ENCODE results near the gene EIF2S1. TPM values are rescaled to one million over a fixed set of nuclear protein-coding genes. Genes with fewer than 3 reads are reported as not detected.
"Not testable (repeated sequence)": the region's sequence is repeated elsewhere in the genome, so short reads cannot be mapped to it uniquely, and the experiment has no call there.

EIF2S1 gene
- total RNA-seq, 1 experiment from 2014 or later, result 171 TPM

DNA sequence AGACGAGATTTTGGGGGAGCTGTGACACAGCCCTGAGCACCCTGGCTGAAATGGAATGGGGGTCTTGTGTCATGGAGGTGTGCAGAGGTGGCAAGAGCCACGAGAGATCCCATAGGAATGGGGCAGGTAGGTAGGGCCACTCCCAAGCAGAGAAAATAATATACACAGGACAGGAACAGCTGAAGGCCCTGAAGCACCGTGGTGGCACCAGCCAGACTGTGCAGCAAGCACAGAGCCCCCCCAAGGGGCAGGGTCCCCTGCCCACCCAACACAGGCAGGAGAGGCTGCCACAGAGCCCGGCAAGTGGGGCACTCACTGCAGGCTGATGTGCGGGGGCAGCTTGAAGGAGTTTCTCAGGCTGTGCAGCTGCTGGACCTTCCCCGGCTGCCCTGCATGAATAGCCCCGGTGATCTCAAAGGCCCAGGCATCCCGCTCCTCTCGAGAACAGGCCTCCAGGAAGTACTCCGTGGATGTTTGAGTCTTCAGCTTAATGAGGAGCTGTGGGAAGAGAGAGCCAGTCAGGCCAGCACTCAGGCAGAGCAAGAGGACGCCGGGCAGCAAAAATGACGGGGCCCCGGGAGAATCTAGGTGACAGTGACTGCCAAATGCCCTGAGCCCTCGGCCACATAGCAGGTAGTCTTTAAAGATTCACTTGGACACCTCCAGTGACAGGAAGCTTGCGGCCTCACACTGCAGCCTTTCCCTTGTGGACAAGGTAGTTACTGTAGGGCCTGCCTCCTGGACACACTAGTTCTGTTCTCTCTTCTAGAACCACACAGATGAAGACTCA is 35.2 kb downstream of the EIF2S1 start:
- no peak overlapping the region for H3K9ac ChIP-seq (ENCODE audit: low read length)
- no peak overlapping the region for H2AFZ ChIP-seq (ENCODE audit: low read length)
- no peaks in the 10 kb centered on the region for H3K79me2 ChIP-seq (ENCODE audit: low read length)
- H3K27ac ChIP-seq (ENCODE audit: low read length), result no peak overlapping the region
- no peaks in the 10 kb centered on the region for H3K4me1 ChIP-seq (ENCODE audit: low read length)
- H3K27me3 ChIP-seq (ENCODE audit: low read length), result no peaks in the 10 kb centered on the region
- no peaks in the 10 kb centered on the region for H3K9me2 ChIP-seq (replicated peaks; ENCODE audit: insufficient read depth, low read length)
- no peaks in the 10 kb centered on the region for H3K9me3 ChIP-seq (ENCODE audit: low read length)
- no peak overlapping the region for H3K4me2 ChIP-seq (ENCODE audit: low read depth, low read length, poor library complexity, severe bottlenecking)
- no peaks in the 10 kb centered on the region for H4K20me1 ChIP-seq (ENCODE audit: insufficient read depth, low read depth, low read length)
- H3K36me3 ChIP-seq (ENCODE audit: insufficient read depth, low read length), result no peaks in the 10 kb centered on the region
- no peak for DNase-seq
- H3K4me3 ChIP-seq (ENCODE audit: low read length), result no peak overlapping the region

DNA sequence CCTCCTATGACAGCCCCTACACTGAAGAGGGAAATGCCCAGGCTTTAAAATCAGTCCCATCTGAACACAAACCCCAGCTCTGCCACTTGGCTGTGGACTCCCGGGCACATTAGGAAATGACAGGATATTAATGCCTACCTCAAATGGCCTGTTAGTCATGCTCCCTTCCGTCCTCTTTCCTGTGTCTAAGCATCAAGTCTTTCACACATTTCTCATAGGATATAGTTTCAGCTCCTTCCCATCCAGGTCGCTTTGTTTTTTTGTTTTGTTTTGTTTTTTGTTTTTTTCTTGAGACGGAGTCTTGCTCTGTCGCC is 35.7 kb downstream of the EIF2S1 start:
- Histone ChIP-seq H3K4me1 (ENCODE audit: low read length) (no peaks in the 10 kb centered on the region), H3K9me3 (ENCODE audit: low read length) (no peaks in the 10 kb centered on the region), H3K4me2 (ENCODE audit: low read depth, low read length, poor library complexity, severe bottlenecking) (no peak overlapping the region), H2AFZ (ENCODE audit: low read length) (no peak overlapping the region), H3K36me3 (ENCODE audit: insufficient read depth, low read length) (no peaks in the 10 kb centered on the region), H3K9me2 (replicated peaks; ENCODE audit: insufficient read depth, low read length) (no peaks in the 10 kb centered on the region), H3K27ac (ENCODE audit: low read length) (no peak overlapping the region), H3K4me3 (ENCODE audit: low read length) (no peak overlapping the region), H3K27me3 (ENCODE audit: low read length) (no peaks in the 10 kb centered on the region), H3K79me2 (ENCODE audit: low read length) (no peaks in the 10 kb centered on the region), H4K20me1 (ENCODE audit: insufficient read depth, low read depth, low read length) (no peaks in the 10 kb centered on the region), H3K9ac (ENCODE audit: low read length) (no peak overlapping the region)
- DNase-seq, result no peak

DNA sequence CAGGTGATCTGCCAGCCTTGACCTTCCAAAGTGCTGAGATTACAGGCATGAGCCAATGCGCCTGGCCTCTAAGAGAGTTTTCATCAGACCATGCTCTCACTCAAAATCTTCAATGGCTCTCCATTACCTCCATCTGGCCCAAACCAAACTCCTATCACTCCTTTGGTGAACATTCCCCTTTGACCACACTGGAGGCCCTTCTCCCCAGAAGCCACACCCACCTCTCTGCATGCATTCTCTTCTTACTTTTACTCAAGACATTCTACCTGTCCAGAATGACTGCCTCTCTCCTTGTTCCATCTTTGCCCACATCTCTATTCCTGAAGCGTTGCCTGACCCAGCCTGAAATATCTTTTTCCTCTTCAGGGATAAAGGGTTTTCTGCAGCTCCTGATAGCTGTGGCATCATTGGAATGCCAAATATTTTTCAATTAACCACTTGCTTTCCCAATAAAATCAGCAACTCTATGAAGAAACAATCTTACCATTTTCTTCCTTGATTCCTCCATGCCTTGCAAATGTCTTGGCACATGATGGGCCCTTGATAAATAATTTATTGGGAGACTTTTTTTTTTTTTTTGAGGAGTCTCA is 36.3 kb downstream of the EIF2S1 start:
- Histone ChIP-seq H3K9me2 (replicated peaks; ENCODE audit: insufficient read depth, low read length) (no peaks in the 10 kb centered on the region), H3K4me1 (ENCODE audit: low read length) (no peaks in the 10 kb centered on the region), H3K27ac (ENCODE audit: low read length) (no peak overlapping the region), H4K20me1 (ENCODE audit: insufficient read depth, low read depth, low read length) (no peaks in the 10 kb centered on the region), H2AFZ (ENCODE audit: low read length) (no peak overlapping the region), H3K4me3 (ENCODE audit: low read length) (no peak overlapping the region), H3K79me2 (ENCODE audit: low read length) (no peaks in the 10 kb centered on the region), H3K4me2 (ENCODE audit: low read depth, low read length, poor library complexity, severe bottlenecking) (no peak overlapping the region), H3K9ac (ENCODE audit: low read length) (no peak overlapping the region), H3K36me3 (ENCODE audit: insufficient read depth, low read length) (no peaks in the 10 kb centered on the region), H3K27me3 (ENCODE audit: low read length) (no peaks in the 10 kb centered on the region), H3K9me3 (ENCODE audit: low read length) (no peaks in the 10 kb centered on the region)
- no peak for DNase-seq

DNA sequence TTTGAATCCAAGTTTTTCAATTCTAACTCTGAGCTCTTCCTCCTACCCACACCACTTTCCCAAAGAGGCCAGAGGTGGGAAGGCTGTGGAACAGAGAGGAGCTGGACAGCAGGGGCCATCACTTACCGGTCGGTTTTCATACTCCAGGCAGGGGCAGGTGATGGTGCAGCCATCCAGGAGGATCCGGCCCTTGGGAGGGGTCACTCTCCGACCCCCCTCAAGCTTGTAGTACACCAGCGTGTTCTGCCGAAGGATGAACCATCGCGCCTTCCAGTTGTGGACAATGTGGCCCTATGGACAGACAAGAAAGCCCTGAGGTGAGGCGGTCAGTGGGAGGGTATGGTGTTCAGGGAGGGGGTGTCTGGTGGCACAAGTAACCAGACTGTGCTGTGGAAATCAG is 37.4 kb downstream of the EIF2S1 start:
- no peaks in the 10 kb centered on the region for H3K79me2 ChIP-seq (ENCODE audit: low read length)
- no peak overlapping the region for H3K4me2 ChIP-seq (ENCODE audit: low read depth, low read length, poor library complexity, severe bottlenecking)
- no peaks in the 10 kb centered on the region for H4K20me1 ChIP-seq (ENCODE audit: insufficient read depth, low read depth, low read length)
- H3K4me3 ChIP-seq (ENCODE audit: low read length), result no peak overlapping the region
- H3K9ac ChIP-seq (ENCODE audit: low read length), result no peak overlapping the region
- no peaks in the 10 kb centered on the region for H3K36me3 ChIP-seq (ENCODE audit: insufficient read depth, low read length)
- no peak for DNase-seq
- no peaks in the 10 kb centered on the region for H3K4me1 ChIP-seq (ENCODE audit: low read length)
- no peaks in the 10 kb centered on the region for H3K9me2 ChIP-seq (replicated peaks; ENCODE audit: insufficient read depth, low read length)
- no peaks in the 10 kb centered on the region for H3K27me3 ChIP-seq (ENCODE audit: low read length)
- no peak overlapping the region for H2AFZ ChIP-seq (ENCODE audit: low read length)
- no peaks in the 10 kb centered on the region for H3K9me3 ChIP-seq (ENCODE audit: low read length)
- no peak overlapping the region for H3K27ac ChIP-seq (ENCODE audit: low read length)

DNA sequence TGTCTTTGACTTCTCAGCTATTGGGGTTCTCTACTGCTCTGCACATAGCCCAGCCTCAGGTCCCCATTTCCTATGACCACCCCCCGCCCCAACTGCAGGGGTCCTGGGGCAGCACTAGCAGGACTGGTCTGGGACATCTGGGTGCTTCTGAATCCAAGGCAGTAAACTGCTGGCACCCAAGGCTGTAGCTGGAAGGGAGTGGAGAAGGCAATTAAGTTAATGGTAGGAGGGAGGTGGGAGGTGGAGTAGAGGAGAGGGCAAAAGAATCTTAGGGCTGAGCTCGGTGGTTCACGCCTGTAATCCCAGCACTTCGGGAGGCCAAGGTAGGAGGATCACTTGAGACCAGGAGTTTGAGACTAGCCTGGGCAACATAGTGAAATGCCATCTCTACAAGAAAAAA is 40.3 kb downstream of the EIF2S1 start:
- Histone ChIP-seq H3K27ac (ENCODE audit: low read length) (no peak overlapping the region), H3K9me2 (replicated peaks; ENCODE audit: insufficient read depth, low read length) (no peaks in the 10 kb centered on the region), H3K9ac (ENCODE audit: low read length) (no peak overlapping the region; the same call in 1 of the 2 replicates), H3K4me2 (ENCODE audit: low read depth, low read length, poor library complexity, severe bottlenecking) (no peak overlapping the region), H3K4me1 (ENCODE audit: low read length) (no peaks in the 10 kb centered on the region), H3K4me3 (ENCODE audit: low read length) (no peak overlapping the region), H4K20me1 (ENCODE audit: insufficient read depth, low read depth, low read length) (no peaks in the 10 kb centered on the region), H3K27me3 (ENCODE audit: low read length) (no peaks in the 10 kb centered on the region), H3K9me3 (ENCODE audit: low read length) (no peaks in the 10 kb centered on the region), H3K36me3 (ENCODE audit: insufficient read depth, low read length) (no peaks in the 10 kb centered on the region), H2AFZ (ENCODE audit: low read length) (no peak overlapping the region; the same call in 1 of the 2 replicates), H3K79me2 (ENCODE audit: low read length) (no peaks in the 10 kb centered on the region)
- DNase-seq, result no peak

DNA sequence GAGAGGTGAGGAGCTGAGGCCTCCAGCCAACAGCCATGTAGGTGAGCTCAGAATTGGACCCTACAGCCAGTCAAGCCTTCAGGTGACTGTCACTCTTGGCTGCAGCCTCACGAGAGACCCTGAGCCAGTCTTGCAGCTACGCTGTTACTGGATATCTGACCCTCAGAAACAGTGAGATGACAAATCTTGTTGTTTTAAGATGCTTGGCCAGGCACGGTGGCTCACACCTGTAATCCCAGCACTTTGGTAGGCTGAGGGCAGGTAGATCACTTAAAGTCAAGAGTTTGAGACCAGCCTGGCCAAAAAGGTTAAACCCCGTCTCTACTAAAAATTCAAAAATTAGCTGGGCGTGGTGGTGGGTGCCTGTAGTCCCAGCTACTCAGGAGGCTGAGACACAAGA is 45.6 kb downstream of the EIF2S1 start:
- no peak overlapping the region for H3K9ac ChIP-seq (ENCODE audit: low read length)
- no peak overlapping the region for H3K4me3 ChIP-seq (ENCODE audit: low read length)
- no peaks in the 10 kb centered on the region for H3K27me3 ChIP-seq (ENCODE audit: low read length)
- H3K4me1 ChIP-seq (ENCODE audit: low read length), result no peaks in the 10 kb centered on the region
- H3K79me2 ChIP-seq (ENCODE audit: low read length), result no peaks in the 10 kb centered on the region
- no peaks in the 10 kb centered on the region for H3K36me3 ChIP-seq (ENCODE audit: insufficient read depth, low read length)
- no peak for DNase-seq
- H4K20me1 ChIP-seq (ENCODE audit: insufficient read depth, low read depth, low read length), result no peaks in the 10 kb centered on the region
- no peak overlapping the region for H3K27ac ChIP-seq (ENCODE audit: low read length)
- no peak overlapping the region for H2AFZ ChIP-seq (ENCODE audit: low read length)
- H3K9me3 ChIP-seq (ENCODE audit: low read length), result no peaks in the 10 kb centered on the region
- H3K4me2 ChIP-seq (ENCODE audit: low read depth, low read length, poor library complexity, severe bottlenecking), result no peak overlapping the region
- no peaks in the 10 kb centered on the region for H3K9me2 ChIP-seq (replicated peaks; ENCODE audit: insufficient read depth, low read length)

DNA sequence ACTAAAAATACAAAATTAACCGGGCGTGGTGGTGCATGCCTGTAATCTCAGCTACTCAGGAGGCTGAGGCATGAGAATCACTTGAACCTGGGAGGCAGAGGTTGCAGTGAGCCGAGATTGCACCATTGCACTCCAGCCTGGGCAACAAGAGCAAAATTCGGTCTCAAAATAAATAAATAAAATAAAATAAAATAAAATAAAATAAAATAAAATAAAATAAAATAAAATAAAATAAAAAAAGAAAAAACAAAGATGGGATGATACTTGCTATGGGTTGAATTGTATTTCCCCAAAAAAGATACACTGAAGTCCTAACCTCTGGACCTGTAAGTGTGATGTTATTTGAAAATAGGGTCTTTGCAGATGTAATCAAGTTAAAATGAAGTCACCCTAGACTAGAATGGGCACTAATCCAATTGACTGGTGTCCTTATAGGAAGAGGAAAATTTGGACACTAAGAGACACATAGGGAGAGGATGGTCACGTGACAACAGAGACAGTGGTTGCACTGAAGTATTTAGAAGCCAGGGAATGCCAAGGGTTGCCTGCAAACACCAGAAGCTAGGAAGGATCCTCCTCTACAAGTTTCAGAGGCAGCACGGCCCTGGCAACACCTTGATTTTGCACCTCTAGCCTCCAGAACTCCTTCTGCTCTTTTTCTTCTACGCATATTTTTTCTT is 48.1 kb downstream of the EIF2S1 start:
- H3K9me2 ChIP-seq (replicated peaks; ENCODE audit: insufficient read depth, low read length); H3K9me3 ChIP-seq (ENCODE audit: low read length); DNase-seq; H3K27ac ChIP-seq (ENCODE audit: low read length); H3K9ac ChIP-seq (ENCODE audit: low read length); H3K4me3 ChIP-seq (ENCODE audit: low read length); H3K4me2 ChIP-seq (ENCODE audit: low read depth, low read length, poor library complexity, severe bottlenecking); H3K36me3 ChIP-seq (ENCODE audit: insufficient read depth, low read length); H3K27me3 ChIP-seq (ENCODE audit: low read length); H2AFZ ChIP-seq (ENCODE audit: low read length); H3K79me2 ChIP-seq (ENCODE audit: low read length); H4K20me1 ChIP-seq (ENCODE audit: insufficient read depth, low read depth, low read length); H3K4me1 ChIP-seq (ENCODE audit: low read length): not testable (repeated sequence)

DNA sequence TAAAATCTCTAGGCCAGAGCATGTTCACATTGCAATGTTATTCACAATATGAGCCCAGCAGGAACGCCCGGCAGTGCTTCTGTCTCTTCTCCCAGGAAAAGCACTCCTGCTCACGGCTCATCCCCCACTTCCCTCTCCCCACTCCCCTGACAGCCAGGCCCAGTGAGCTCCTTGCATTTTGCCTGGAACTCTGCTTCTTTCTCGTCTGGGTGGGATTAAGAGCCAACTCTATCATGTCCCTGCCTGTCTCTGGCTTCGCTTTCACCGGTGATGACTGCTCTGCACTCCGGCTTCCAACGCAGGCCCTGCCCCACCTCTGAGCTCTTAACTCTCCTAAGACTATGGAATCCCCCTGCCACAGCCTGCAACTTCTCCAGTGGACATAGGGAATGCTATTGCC is 49.3 kb downstream of the EIF2S1 start:
- H3K9me3 ChIP-seq (ENCODE audit: low read length), result no peaks in the 10 kb centered on the region
- DNase-seq, result no peak
- no peak overlapping the region for H3K4me2 ChIP-seq (ENCODE audit: low read depth, low read length, poor library complexity, severe bottlenecking)
- no peaks in the 10 kb centered on the region for H4K20me1 ChIP-seq (ENCODE audit: insufficient read depth, low read depth, low read length)
- H3K79me2 ChIP-seq (ENCODE audit: low read length), result no peaks in the 10 kb centered on the region
- no peaks in the 10 kb centered on the region for H3K4me1 ChIP-seq (ENCODE audit: low read length)
- H3K9ac ChIP-seq (ENCODE audit: low read length), result no peak overlapping the region
- no peaks in the 10 kb centered on the region for H3K9me2 ChIP-seq (replicated peaks; ENCODE audit: insufficient read depth, low read length)
- H2AFZ ChIP-seq (ENCODE audit: low read length), result no peak overlapping the region
- no peak overlapping the region for H3K4me3 ChIP-seq (ENCODE audit: low read length)
- no peaks in the 10 kb centered on the region for H3K27me3 ChIP-seq (ENCODE audit: low read length)
- H3K27ac ChIP-seq (ENCODE audit: low read length), result no peak overlapping the region
- no peaks in the 10 kb centered on the region for H3K36me3 ChIP-seq (ENCODE audit: insufficient read depth, low read length)

All from Karpas-422 (cell line).